Neural cell (in vitro differentiated cells): ENCODE data around the gene WDR59.

ENCODE experiments used
- POLR2AphosphoS5 ChIP-seq: IDR thresholded peaks from 2 replicates; pipeline ENCODE4 v1.6.1; 2012
- TF ChIP-seq, protein P1 (sequence below): fragments of 450-650 bp; IDR thresholded peaks from 2 replicates; pipeline ENCODE4 v1.5.1; 2014; ENCODE audit warnings: antibody characterized with exemption, mild to moderate bottlenecking, moderate library complexity; ENCODE audit not compliant: poor library complexity, severe bottlenecking

- TF ChIP-seq, protein P1, sequence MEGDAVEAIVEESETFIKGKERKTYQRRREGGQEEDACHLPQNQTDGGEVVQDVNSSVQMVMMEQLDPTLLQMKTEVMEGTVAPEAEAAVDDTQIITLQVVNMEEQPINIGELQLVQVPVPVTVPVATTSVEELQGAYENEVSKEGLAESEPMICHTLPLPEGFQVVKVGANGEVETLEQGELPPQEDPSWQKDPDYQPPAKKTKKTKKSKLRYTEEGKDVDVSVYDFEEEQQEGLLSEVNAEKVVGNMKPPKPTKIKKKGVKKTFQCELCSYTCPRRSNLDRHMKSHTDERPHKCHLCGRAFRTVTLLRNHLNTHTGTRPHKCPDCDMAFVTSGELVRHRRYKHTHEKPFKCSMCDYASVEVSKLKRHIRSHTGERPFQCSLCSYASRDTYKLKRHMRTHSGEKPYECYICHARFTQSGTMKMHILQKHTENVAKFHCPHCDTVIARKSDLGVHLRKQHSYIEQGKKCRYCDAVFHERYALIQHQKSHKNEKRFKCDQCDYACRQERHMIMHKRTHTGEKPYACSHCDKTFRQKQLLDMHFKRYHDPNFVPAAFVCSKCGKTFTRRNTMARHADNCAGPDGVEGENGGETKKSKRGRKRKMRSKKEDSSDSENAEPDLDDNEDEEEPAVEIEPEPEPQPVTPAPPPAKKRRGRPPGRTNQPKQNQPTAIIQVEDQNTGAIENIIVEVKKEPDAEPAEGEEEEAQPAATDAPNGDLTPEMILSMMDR: no peak
- TF ChIP-seq POLR2AphosphoS5: no peak
These were observed 159.9 kb downstream of the WDR59 start for GRCh38 chr16:74825016-74825415.
